Psoas muscle (tissue), 8 donors: ENCODE measurements around the gene STEAP2. TPM values are rescaled to one million over a fixed set of nuclear protein-coding genes. Genes with fewer than 3 reads are reported as not detected.

Source experiments
- ATAC-seq, 4 donors: fragments of 200-7000 bp; cut with Tn5 transposase; one replicate each; pipeline ENCODE4 v1.9.1; 2020; ENCODE audit warnings: moderate library complexity in 3 of 4, mild to moderate bottlenecking in 2 of 4
- DNase-seq, 2 donors: peaks; one replicate each; pipeline ENCODE4 v3.0.0-alpha.2; 2020
- H3K27ac ChIP-seq: fragments of 200-600 bp; one replicate; pipeline ENCODE4 v1.8.0; 2022
- H3K27me3 ChIP-seq, 3 donors: fragments of 200-600 bp in 1 of 3; one replicate each; pipeline versions ENCODE4 v1.6.1 to v1.8.0; 2013 to 2022; ENCODE audit warnings: low read length in 2 of 3, mild to moderate bottlenecking in 2 of 3, moderate library complexity in 1 of 3; ENCODE audit not compliant: insufficient read depth in 3 of 3
- H3K36me3 ChIP-seq, 2 donors: fragments of 200-600 bp in 1 of 2; one replicate each; pipeline versions ENCODE4 v1.6.1 to v1.8.0; 2013 to 2022; ENCODE audit warnings: low read depth in 1 of 2, mild to moderate bottlenecking in 1 of 2, moderate library complexity in 1 of 2; ENCODE audit not compliant: insufficient read depth in 1 of 2
- H3K4me1 ChIP-seq: fragments of 200-600 bp; one replicate; pipeline ENCODE4 v1.8.0; 2022
- H3K4me3 ChIP-seq: fragments of 200-600 bp; one replicate; pipeline ENCODE4 v1.8.0; 2022; ENCODE audit warnings: mild to moderate bottlenecking
- H3K9me3 ChIP-seq: fragments of 200-600 bp; one replicate; pipeline ENCODE4 v1.8.0; 2022
- CTCF ChIP-seq: fragments of 200-600 bp; IDR thresholded peaks from one replicate; pipeline ENCODE4 v1.8.0; 2022; ENCODE audit warnings: antibody characterized with exemption
- WGBS, 3 donors: extraction: QIAGEN DNeasy Blood & Tissue Kit; methylation state at CpG; one replicate each; pipeline versions ENCODE4 v1.1.6 to v1.1.7; 2013; 5-methylcytosine and 5-hydroxymethylcytosine counted together
- intact Hi-C, 2 donors: fragments of 100-400 bp; cut with DNase I; formaldehyde crosslinking; loops; one replicate each; pipeline versions ENCODE4 v1.11.0 to v1.14.2; 2022
- polyA plus RNA-seq, 3 donors: library from polyadenylated mRNA; stranded (reverse); fragments of 200-250 nt; gene quantifications; one replicate each; pipeline ENCODE4 v1.2.3, GENCODE V29; 2013
- total RNA-seq, 4 donors: library from RNA; stranded (reverse); fragmentation: NEBNext Ultra II Directional in 2 of 4; extraction: Animal tissue kit (Norgen Biotek cat#: 25700) in 2 of 4; gene quantifications; one replicate each; pipeline versions ENCODE4 v1.2.1 to v1.2.4, GENCODE V29; 2021 to 2023
- donor health status: healthy with polysubstance abuse.
- donor health status: DM: no; HTN: no; CAD: no; lungs with moderate emphysema.
- donor health status: Bipolar disorder and iron deficiency.
- donor health status: healthy.
- donor health status: DM: yes; HTN: yes; CAD: no.
- donor health status: DM: no; HTN: no; CAD: no.
- donor health status: DM: no; HTN: no; CAD: no.
- donor health status: DM: yes; HTN: yes; CAD: no.

STEAP2 gene
- total and polyA plus RNA-seq, 7 donors, result 0.32 to 3.7 (median 1.4) TPM

GRCh38 chr7:90224195-90224594 lies 12.7 kb downstream of the STEAP2 start:
- H3K27me3 ChIP-seq, result peaks cover 0 to 2% (median 0%) of the 10 kb centered on the region in 3 donors
- intact Hi-C loops, result no loop called here
- no peak for TF ChIP-seq CTCF
- H3K4me3 ChIP-seq, result no peak overlapping the region
- peaks cover 0 to 2% of the 10 kb centered on the region in 2 donors for H3K36me3 ChIP-seq
- no peak for ATAC-seq
- H3K27ac ChIP-seq, result no peak overlapping the region
- no peaks in the 10 kb centered on the region for H3K9me3 ChIP-seq
- H3K4me1 ChIP-seq, result no peaks in the 10 kb centered on the region
- WGBS, 3 donors, result 48 to 52% (median 49%) methylated on average over 3 of the region's 3 CpGs
- no peak for DNase-seq

- 84 to 93% (median 91%) methylated on average over 3 of the region's 3 CpGs for WGBS, 3 donors
- Histone ChIP-seq H3K9me3 (no peaks in the 10 kb centered on the region), H3K4me3 (no peak overlapping the region)
These were observed 13.6 kb downstream of the STEAP2 start for GRCh38 chr7:90225181-90225580.

GRCh38 chr7:90225601-90226000 lies 14.1 kb downstream of the STEAP2 start:
- peaks cover 0 to 2% (median 0%) of the 10 kb centered on the region in 3 donors for H3K27me3 ChIP-seq
- no peak overlapping the region for H3K4me3 ChIP-seq
- 42 to 66% (median 58%) methylated on average over 1 of the region's 1 CpG for WGBS, 3 donors
- intact Hi-C loops, result no loop called here
- H3K4me1 ChIP-seq, result no peaks in the 10 kb centered on the region
- TF ChIP-seq CTCF, result no peak
- no peak for DNase-seq
- peaks cover 0 to 2% of the 10 kb centered on the region in 2 donors for H3K36me3 ChIP-seq
- H3K9me3 ChIP-seq, result no peaks in the 10 kb centered on the region
- no peak overlapping the region for H3K27ac ChIP-seq
- ATAC-seq, result no peak

More at GRCh38 chr7:90225181-90225580, 13.6 kb downstream of the STEAP2 start:
- intact Hi-C loops, result no loop called here
- Histone ChIP-seq H3K36me3 (peaks cover 0 to 2% of the 10 kb centered on the region in 2 donors), H3K27me3 (peaks cover 0 to 2% (median 0%) of the 10 kb centered on the region in 3 donors), H3K27ac (no peak overlapping the region), H3K4me1 (no peaks in the 10 kb centered on the region)
- no peak for DNase-seq
- no peak for ATAC-seq
- no peak for TF ChIP-seq CTCF

GRCh38 chr7:90227259-90227658 lies 15.7 kb downstream of the STEAP2 start:
- Histone ChIP-seq H3K4me1 (no peaks in the 10 kb centered on the region), H3K36me3 (peaks cover 0 to 2% of the 10 kb centered on the region in 2 donors), H3K27ac (no peak overlapping the region), H3K4me3 (no peak overlapping the region), H3K27me3 (peaks cover 0 to 2% (median 0%) of the 10 kb centered on the region in 3 donors), H3K9me3 (no peaks in the 10 kb centered on the region)
- no peak for TF ChIP-seq CTCF
- WGBS, 3 donors, result 65 to 96% (median 89%) methylated on average over 5 of the region's 5 CpGs
- intact Hi-C loops, result no loop called here
- DNase-seq, result no peak
- no peak for ATAC-seq

GRCh38 chr7:90229682-90230081 lies 18.1 kb downstream of the STEAP2 start:
- intact Hi-C loops, result no loop called here
- peaks cover 0 to 2% of the 10 kb centered on the region in 2 donors for H3K36me3 ChIP-seq
- no peaks in the 10 kb centered on the region for H3K9me3 ChIP-seq
- H3K4me3 ChIP-seq, result no peak overlapping the region
- DNase-seq (no peak), ATAC-seq (no peak)
- H3K27me3 ChIP-seq, result no peaks in the 10 kb centered on the region
- no peak for TF ChIP-seq CTCF
- WGBS, 3 donors, result 86 to 95% (median 90%) methylated on average over 2 of the region's 2 CpGs
- H3K27ac ChIP-seq, result no peak overlapping the region
- H3K4me1 ChIP-seq, result no peaks in the 10 kb centered on the region
